Measurements from ENCODE around the gene PDSS2. TPM values are rescaled to one million over a fixed set of nuclear protein-coding genes. Genes with fewer than 3 reads are reported as not detected.

Gene PDSS2
- total RNA-seq, 2 experiments from 2014 or later = 13.7 to 14.1 TPM

DNA sequence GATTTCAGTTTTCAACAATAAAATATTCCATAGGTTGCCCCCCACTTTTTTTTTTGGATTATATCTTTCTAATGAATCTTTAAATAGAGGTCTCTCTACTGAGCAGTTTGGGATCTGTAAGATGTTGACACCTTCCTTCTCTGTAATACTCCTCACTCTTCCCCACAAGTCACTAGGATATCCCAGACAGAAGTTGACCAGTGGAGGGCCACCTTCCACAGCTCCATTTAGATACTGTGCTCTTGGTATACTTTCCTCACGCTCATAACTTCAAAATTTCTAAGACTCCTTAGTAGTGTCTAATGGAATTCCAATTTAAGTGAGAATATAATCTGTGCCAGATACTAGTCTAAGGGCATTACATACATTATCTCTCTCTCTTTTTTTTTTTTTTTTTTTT lies 185.1 kb downstream of the PDSS2 start:
- peaks cover 2% of the 10 kb centered on the region for H3K4me1 Mint-ChIP-seq
- no peak overlapping the region for H3K4me3 Mint-ChIP-seq
- no peaks in the 10 kb centered on the region for H3K27me3 Mint-ChIP-seq
- H3K9me3 Mint-ChIP-seq = no peaks in the 10 kb centered on the region
- H3K36me3 Mint-ChIP-seq = no peaks in the 10 kb centered on the region
- DNase-seq = no peak
- no peak overlapping the region for H3K27ac Mint-ChIP-seq

DNA sequence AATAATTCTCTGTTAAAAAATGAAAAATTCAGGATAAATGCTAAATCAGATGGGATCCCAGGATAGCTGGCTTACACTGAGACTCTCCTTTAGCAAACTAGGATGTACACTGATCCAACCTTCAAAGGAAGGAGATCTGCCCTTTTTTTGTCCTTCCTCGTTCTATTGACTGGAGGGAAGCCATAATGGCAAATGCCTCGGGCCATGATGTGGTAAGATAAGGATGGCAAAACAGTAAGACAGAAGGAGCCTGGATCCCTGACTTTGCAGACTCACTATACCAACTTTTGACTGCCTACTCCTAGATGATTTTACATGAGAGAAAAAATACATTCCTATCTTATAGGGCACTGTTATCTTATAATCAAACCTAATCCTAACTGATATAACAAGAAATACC lies 187.1 kb downstream of the PDSS2 start:
- DNase-seq = no peak
- Mint-ChIP-seq H3K27me3 (no peaks in the 10 kb centered on the region), H3K9me3 (no peaks in the 10 kb centered on the region), H3K4me1 (peaks cover 2% of the 10 kb centered on the region), H3K4me3 (no peak overlapping the region), H3K27ac (no peak overlapping the region), H3K36me3 (no peaks in the 10 kb centered on the region)

DNA sequence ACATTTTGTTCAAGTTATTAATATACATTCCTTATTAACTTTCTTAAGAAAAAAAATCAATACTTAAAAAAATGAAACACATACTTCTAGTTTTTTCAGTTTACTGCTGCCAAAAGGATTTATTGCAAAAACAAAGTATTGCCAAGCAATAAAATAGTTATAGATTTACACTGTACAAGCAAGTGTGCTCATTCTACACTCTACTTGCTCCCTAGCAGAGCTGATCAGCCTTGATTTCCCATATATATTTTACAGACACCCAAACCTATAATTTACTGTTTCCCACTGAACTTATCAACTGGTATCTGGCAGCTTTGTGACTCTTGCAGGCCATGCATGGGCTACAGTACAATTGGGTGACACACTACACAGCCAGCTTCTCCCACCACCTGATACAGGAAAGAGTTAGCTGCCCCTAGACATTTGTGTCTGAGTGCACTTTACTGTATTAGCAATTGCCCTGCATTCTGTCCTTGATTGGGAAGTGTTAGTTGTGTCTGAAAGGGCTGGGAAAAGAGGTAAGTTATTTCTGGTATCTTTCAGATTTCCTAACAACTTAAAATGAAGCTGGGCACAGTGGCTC lies 188.1 kb downstream of the PDSS2 start:
- Mint-ChIP-seq H3K27me3 (no peaks in the 10 kb centered on the region), H3K27ac (no peak overlapping the region), H3K4me3 (no peak overlapping the region), H3K9me3 (no peaks in the 10 kb centered on the region), H3K4me1 (peaks cover 2% of the 10 kb centered on the region), H3K36me3 (no peaks in the 10 kb centered on the region)
- no peak for DNase-seq

GRCh38 chr6:107267634-107268033 lies 191.7 kb downstream of the PDSS2 start:
- no peak overlapping the region for H3K27ac Mint-ChIP-seq
- no peaks in the 10 kb centered on the region for H3K9me3 Mint-ChIP-seq
- no peaks in the 10 kb centered on the region for H3K27me3 Mint-ChIP-seq

DNA sequence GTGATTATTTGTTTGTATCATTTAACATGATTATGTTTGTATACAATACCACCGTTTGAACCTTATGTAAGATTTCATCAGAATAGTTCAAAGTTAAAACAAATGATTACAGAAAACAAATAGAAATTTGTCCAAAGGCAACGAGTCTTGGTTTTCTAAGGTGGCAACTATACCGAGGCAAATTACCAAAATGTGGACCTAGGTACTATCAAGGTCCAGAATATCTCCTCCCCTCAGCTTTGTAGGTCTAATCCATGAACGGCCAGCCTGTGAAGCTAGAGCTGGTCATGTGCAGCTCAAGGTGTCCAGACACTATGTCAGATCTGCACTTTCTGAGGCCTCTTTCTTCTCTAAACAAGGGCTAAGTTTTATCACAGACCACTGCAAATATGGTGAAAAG lies 192.4 kb downstream of the PDSS2 start:
- Mint-ChIP-seq H3K4me1 (no peaks in the 10 kb centered on the region), H3K4me3 (no peak overlapping the region), H3K9me3 (no peaks in the 10 kb centered on the region), H3K27ac (no peak overlapping the region), H3K36me3 (peaks cover 3% of the 10 kb centered on the region), H3K27me3 (no peaks in the 10 kb centered on the region)
- DNase-seq = no peak

More at GRCh38 chr6:107267634-107268033, 191.7 kb downstream of the PDSS2 start:
- Mint-ChIP-seq H3K4me3 (no peak overlapping the region), H3K36me3 (no peaks in the 10 kb centered on the region), H3K4me1 (no peaks in the 10 kb centered on the region)
- no peak for DNase-seq

- no peak overlapping the region for H3K27ac Mint-ChIP-seq
- H3K9me3 Mint-ChIP-seq = no peaks in the 10 kb centered on the region
- DNase-seq = no peak
- no peak overlapping the region for H3K4me3 Mint-ChIP-seq
- no peaks in the 10 kb centered on the region for H3K4me1 Mint-ChIP-seq
- H3K36me3 Mint-ChIP-seq = peaks cover 3% of the 10 kb centered on the region
- no peaks in the 10 kb centered on the region for H3K27me3 Mint-ChIP-seq
These were observed 192.8 kb downstream of the PDSS2 start for GRCh38 chr6:107266563-107266962.

DNA sequence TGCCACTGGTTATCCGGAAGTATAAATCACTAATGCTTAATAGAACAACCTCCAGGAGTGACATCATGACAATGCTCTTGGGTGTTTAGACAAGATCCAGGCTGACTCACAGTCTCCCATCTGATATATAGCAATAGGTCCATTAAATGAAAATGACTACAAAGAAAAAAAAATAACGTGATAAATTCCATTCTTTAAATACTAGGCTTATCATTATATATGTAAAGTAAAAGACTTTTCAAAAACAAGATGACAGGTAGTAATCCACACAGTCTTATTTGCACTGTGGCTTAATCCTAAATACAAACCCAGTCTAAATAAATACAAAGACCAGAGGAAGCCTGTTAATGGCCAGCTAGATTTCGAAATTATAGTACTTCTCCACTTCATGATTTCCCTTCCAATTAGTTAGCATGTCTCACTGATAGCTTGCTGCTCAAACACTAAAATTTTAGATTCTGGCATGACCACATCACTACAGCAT lies 195.0 kb downstream of the PDSS2 start:
- Mint-ChIP-seq H3K27me3 (no peaks in the 10 kb centered on the region), H3K9me3 (no peaks in the 10 kb centered on the region), H3K4me1 (no peaks in the 10 kb centered on the region), H3K4me3 (no peak overlapping the region), H3K36me3 (peaks cover 6% of the 10 kb centered on the region), H3K27ac (no peak overlapping the region)
- no peak for DNase-seq

DNA sequence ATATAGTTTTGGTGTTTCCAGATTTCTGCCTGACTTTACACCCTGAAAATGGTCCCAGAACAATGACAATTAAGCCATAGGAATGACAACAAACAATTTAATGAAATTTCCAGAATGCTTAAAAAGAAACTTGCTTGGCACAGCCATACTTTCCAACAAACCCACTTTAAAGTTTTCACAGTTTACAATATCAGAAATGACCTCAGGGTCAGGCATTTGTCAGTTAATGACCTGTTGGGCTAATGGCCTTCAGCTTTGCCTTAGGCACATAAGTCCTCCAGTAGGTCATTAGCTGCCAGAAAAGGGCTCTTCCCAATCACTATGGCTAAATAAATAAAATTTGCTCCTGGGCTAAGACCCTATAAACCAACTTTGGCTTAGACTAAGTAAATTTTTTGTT lies 199.4 kb downstream of the PDSS2 start:
- H3K36me3 Mint-ChIP-seq = peaks cover 6% of the 10 kb centered on the region
- no peak overlapping the region for H3K27ac Mint-ChIP-seq
- DNase-seq = no peak
- H3K9me3 Mint-ChIP-seq = no peaks in the 10 kb centered on the region
- H3K4me3 Mint-ChIP-seq = no peak overlapping the region
- no peaks in the 10 kb centered on the region for H3K4me1 Mint-ChIP-seq
- no peaks in the 10 kb centered on the region for H3K27me3 Mint-ChIP-seq

GRCh38 chr6:107248147-107248546 lies 211.2 kb downstream of the PDSS2 start:
- no peak overlapping the region for H3K27ac Mint-ChIP-seq
- no peaks in the 10 kb centered on the region for H3K27me3 Mint-ChIP-seq
- no peak for DNase-seq
- no peaks in the 10 kb centered on the region for H3K9me3 Mint-ChIP-seq
- no peak overlapping the region for H3K4me3 Mint-ChIP-seq
- H3K36me3 Mint-ChIP-seq = peaks cover 2% of the 10 kb centered on the region
- H3K4me1 Mint-ChIP-seq = no peaks in the 10 kb centered on the region

- H3K27ac Mint-ChIP-seq = no peak overlapping the region
- no peaks in the 10 kb centered on the region for H3K9me3 Mint-ChIP-seq
- no peak for DNase-seq
- no peaks in the 10 kb centered on the region for H3K4me1 Mint-ChIP-seq
- no peak overlapping the region for H3K4me3 Mint-ChIP-seq
- H3K27me3 Mint-ChIP-seq = no peaks in the 10 kb centered on the region
- peaks cover 2% of the 10 kb centered on the region for H3K36me3 Mint-ChIP-seq
These were observed 212.3 kb downstream of the PDSS2 start for GRCh38 chr6:107246972-107247615.

- Mint-ChIP-seq H3K9me3 (no peaks in the 10 kb centered on the region), H3K36me3 (peaks cover 2% of the 10 kb centered on the region), H3K27ac (no peak overlapping the region), H3K4me3 (no peak overlapping the region), H3K27me3 (no peaks in the 10 kb centered on the region), H3K4me1 (no peaks in the 10 kb centered on the region)
- DNase-seq = no peak
These were observed 213.0 kb downstream of the PDSS2 start for GRCh38 chr6:107246249-107246971.

GRCh38 chr6:107244742-107245480 lies 214.5 kb downstream of the PDSS2 start:
- no peaks in the 10 kb centered on the region for H3K27me3 Mint-ChIP-seq
- no peaks in the 10 kb centered on the region for H3K9me3 Mint-ChIP-seq
- DNase-seq = no peak
- H3K4me3 Mint-ChIP-seq = no peak overlapping the region
- peaks cover 5% of the 10 kb centered on the region for H3K36me3 Mint-ChIP-seq
- no peak overlapping the region for H3K27ac Mint-ChIP-seq
- no peaks in the 10 kb centered on the region for H3K4me1 Mint-ChIP-seq

DNA sequence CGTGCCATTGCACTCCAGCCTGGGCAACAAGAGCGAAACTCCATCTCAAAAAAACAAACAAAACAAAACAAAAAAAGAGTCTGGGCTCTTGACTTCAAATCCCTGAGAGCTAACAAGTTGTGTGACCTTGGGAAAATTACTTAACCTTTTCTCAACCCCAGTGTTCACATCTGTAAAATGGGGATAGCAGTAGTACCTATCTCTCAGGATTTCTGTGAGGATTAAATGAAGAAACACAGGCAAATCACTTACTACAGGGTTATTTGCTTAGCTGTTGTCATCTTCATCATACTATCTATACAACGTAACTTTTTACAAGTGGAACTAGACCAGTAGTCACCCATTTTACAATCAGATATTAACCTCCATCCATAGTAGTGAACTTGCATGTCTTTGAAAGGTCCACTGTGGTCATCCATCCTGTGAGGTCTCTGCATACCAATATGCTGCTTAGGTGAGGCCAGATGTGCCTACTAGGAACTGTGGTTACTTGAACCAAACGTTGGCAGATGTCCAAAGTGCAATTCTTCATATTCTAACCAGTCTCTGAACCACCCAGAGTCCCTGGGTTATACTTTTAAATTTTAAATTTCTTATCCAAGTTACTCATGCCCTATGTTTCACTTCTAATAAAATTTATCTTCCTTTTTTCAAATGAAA lies 215.2 kb downstream of the PDSS2 start:
- H3K4me3 Mint-ChIP-seq = no peak overlapping the region
- no peaks in the 10 kb centered on the region for H3K9me3 Mint-ChIP-seq
- H3K36me3 Mint-ChIP-seq = peaks cover 5% of the 10 kb centered on the region
- H3K27ac Mint-ChIP-seq = no peak overlapping the region
- DNase-seq = no peak
- no peaks in the 10 kb centered on the region for H3K4me1 Mint-ChIP-seq
- H3K27me3 Mint-ChIP-seq = no peaks in the 10 kb centered on the region

- H3K27me3 Mint-ChIP-seq = no peaks in the 10 kb centered on the region
- peaks cover 5% of the 10 kb centered on the region for H3K36me3 Mint-ChIP-seq
- H3K27ac Mint-ChIP-seq = no peak overlapping the region
- no peaks in the 10 kb centered on the region for H3K4me1 Mint-ChIP-seq
- no peak overlapping the region for H3K4me3 Mint-ChIP-seq
- DNase-seq = no peak
- H3K9me3 Mint-ChIP-seq = no peaks in the 10 kb centered on the region
These were observed 215.9 kb downstream of the PDSS2 start for GRCh38 chr6:107243471-107243870.

All from activated naive CD8-positive, alpha-beta T cell treated with anti-CD3 and anti-CD28 coated beads for 36 hours (primary cell).